GM23338 (cell line): Measurements from ENCODE around the gene TRMT61A. TPM values are rescaled to one million over a fixed set of nuclear protein-coding genes. Genes with fewer than 3 reads are reported as not detected.

ENCODE experiments used
- ATAC-seq: fragments of 200-7000 bp; cut with Tn5 transposase; 3 replicates; pipeline ENCODE4 v1.9.1; 2020
- DNase-seq: peaks from one replicate; pipeline ENCODE4 v3.0.0-alpha.2; 2015; ENCODE audit warnings: low spot score
- H2AFZ ChIP-seq: fragments of 200-600 bp; sonication (generic); 2 replicates; pipeline ENCODE4 v1.8.0; 2016; ENCODE audit warnings: antibody characterized with exemption, mild to moderate bottlenecking, moderate library complexity
- H3F3A ChIP-seq: fragments of 200-600 bp; sonication (generic); replicated peaks from 2 replicates; pipeline ENCODE4 v1.8.0; 2017; ENCODE audit warnings: antibody characterized with exemption, mixed run types, low read depth
- H3K27ac ChIP-seq: fragments of 200-600 bp; sonication (generic); 2 replicates; pipeline ENCODE4 v1.6.1; 2016; ENCODE audit warnings: low read depth
- H3K27me3 ChIP-seq: fragments of 200-600 bp; sonication (generic); 2 replicates; pipeline ENCODE4 v1.8.0; 2016; ENCODE audit warnings: mild to moderate bottlenecking, mixed run types, moderate library complexity; ENCODE audit not compliant: insufficient read depth
- H3K36me3 ChIP-seq: fragments of 200-600 bp; sonication (generic); 2 replicates; pipeline ENCODE4 v1.8.0; 2016; ENCODE audit warnings: mild to moderate bottlenecking; ENCODE audit not compliant: insufficient read depth
- H3K4me1 ChIP-seq: fragments of 200-600 bp; sonication (generic); 2 replicates; pipeline ENCODE4 v1.8.0; 2016; ENCODE audit warnings: mild to moderate bottlenecking, moderate library complexity; ENCODE audit not compliant: insufficient read depth
- H3K4me2 ChIP-seq: fragments of 200-600 bp; sonication (generic); 2 replicates; pipeline ENCODE4 v1.7.1; 2017; ENCODE audit warnings: mixed run types
- H3K4me3 ChIP-seq: fragments of 200-600 bp; sonication (generic); 2 replicates; pipeline ENCODE4 v1.6.1; 2016; ENCODE audit warnings: mixed run types
- H3K79me2 ChIP-seq: fragments of 200-600 bp; sonication (generic); replicated peaks from 2 replicates; pipeline ENCODE4 v1.8.0; 2017; ENCODE audit warnings: mild to moderate bottlenecking; ENCODE audit not compliant: insufficient read depth
- H3K9me2 ChIP-seq: fragments of 200-600 bp; sonication (generic); 2 replicates; pipeline ENCODE4 v1.8.0; 2017; ENCODE audit not compliant: insufficient read depth
- H4K20me1 ChIP-seq: fragments of 200-600 bp; sonication (generic); replicated peaks from 2 replicates; pipeline ENCODE4 v1.8.0; 2017; ENCODE audit warnings: mild to moderate bottlenecking; ENCODE audit not compliant: insufficient read depth
- H3K27ac Mint-ChIP-seq: 2 replicates; pipeline ENCODE4 v1.8.0; 2020; ENCODE audit warnings: inconsistent platforms, mild to moderate bottlenecking, moderate library complexity, mixed read lengths
- H3K27me3 Mint-ChIP-seq: 3 replicates; pipeline ENCODE4 v1.8.0; 2022; ENCODE audit warnings: low read depth, mild to moderate bottlenecking, moderate library complexity, mixed read lengths, inconsistent platforms; ENCODE audit not compliant: insufficient read depth, poor library complexity
- H3K36me3 Mint-ChIP-seq: 3 replicates; pipeline ENCODE4 v1.8.0; 2021; ENCODE audit warnings: low read depth, mild to moderate bottlenecking, inconsistent platforms, moderate library complexity, mixed read lengths
- H3K4me1 Mint-ChIP-seq: 3 replicates; pipeline ENCODE4 v1.8.0; 2020; ENCODE audit warnings: mild to moderate bottlenecking, inconsistent platforms, mixed read lengths
- H3K4me3 Mint-ChIP-seq: 3 replicates; pipeline ENCODE4 v1.8.0; 2021; ENCODE audit warnings: moderate library complexity, mild to moderate bottlenecking, inconsistent platforms, mixed read lengths
- H3K9me3 Mint-ChIP-seq: 3 replicates; pipeline ENCODE4 v1.8.0; 2020; ENCODE audit warnings: moderate library complexity, mild to moderate bottlenecking, inconsistent platforms, mixed read lengths
- CREB1 ChIP-seq: fragments of 250-450 bp; sonication (Bioruptor Pico); IDR thresholded peaks from 2 replicates; pipeline ENCODE4 v1.5.0; 2020; ENCODE audit warnings: low read depth, mild to moderate bottlenecking, moderate library complexity
- EZH2 ChIP-seq: fragments of 200-600 bp; sonication (generic); IDR thresholded peaks from one replicate; pipeline ENCODE4 v1.8.0; 2017; ENCODE audit warnings: antibody characterized with exemption, mild to moderate bottlenecking, low read depth; ENCODE audit not compliant: unreplicated experiment
- EZH2phosphoT487 ChIP-seq: fragments of 200-600 bp; sonication (generic); IDR thresholded peaks from one replicate; pipeline ENCODE4 v1.8.1; 2018; ENCODE audit warnings: antibody characterized with exemption; ENCODE audit not compliant: unreplicated experiment
- JUNB ChIP-seq: IDR thresholded peaks from one replicate; pipeline ENCODE4 v1.6.1; 2016; ENCODE audit warnings: antibody characterized with exemption; ENCODE audit not compliant: unreplicated experiment
- NANOG ChIP-seq: IDR thresholded peaks from 2 replicates; pipeline ENCODE4 v1.6.1; 2016; ENCODE audit warnings: antibody characterized with exemption, borderline replicate concordance
- POLR2AphosphoS5 ChIP-seq: IDR thresholded peaks from 2 replicates; pipeline ENCODE4 v1.6.1; 2016; ENCODE audit warnings: antibody characterized with exemption, low read depth
- STAT1 ChIP-seq: IDR thresholded peaks from one replicate; pipeline ENCODE4 v1.6.1; 2016; ENCODE audit warnings: antibody characterized with exemption; ENCODE audit not compliant: unreplicated experiment
- ZNF114 ChIP-seq: fragments of 250-450 bp; sonication (Bioruptor Pico); IDR thresholded peaks from 2 replicates; pipeline ENCODE4 v1.5.0; 2020; ENCODE audit warnings: mild to moderate bottlenecking, moderate library complexity
- ZNF331 ChIP-seq: fragments of 250-450 bp; sonication (Bioruptor Pico); IDR thresholded peaks from 2 replicates; pipeline ENCODE4 v1.5.0; 2020; ENCODE audit warnings: low read depth, mild to moderate bottlenecking, moderate library complexity
- polyA plus RNA-seq: library from polyadenylated mRNA; unstranded; fragments of >200 nt; fragmentation: Nextera tagmentation; extraction: Ambion mirVana; gene quantifications from 2 replicates; pipeline ENCODE4 v1.2.1, GENCODE V29; 2016
- total RNA-seq: library from RNA; depleted of rRNA; stranded (reverse); fragments of >200 nt; shearing (Covaris generic); gene quantifications from 2 replicates; pipeline ENCODE4 v1.2.3, GENCODE V29; 2014
- TF ChIP-seq, protein P1 (sequence below): IDR thresholded peaks from one replicate; pipeline ENCODE4 v1.6.1; 2018; ENCODE audit warnings: antibody characterized with exemption; ENCODE audit not compliant: unreplicated experiment
- TF ChIP-seq, protein P2 (sequence below): IDR thresholded peaks from 2 replicates; pipeline ENCODE4 v1.6.1; 2016; ENCODE audit warnings: antibody characterized with exemption
- TF ChIP-seq, protein P3 (sequence below), 2 experiments: fragments of 200-600 bp in 1 of 2; sonication (generic) in 1 of 2; conservative IDR thresholded peaks; 2 replicates each; pipeline versions ENCODE4 v1.5.1 to v1.6.1; 2016 to 2017; ENCODE audit warnings: antibody characterized with exemption in 2 of 2, low read depth in 2 of 2, mild to moderate bottlenecking in 2 of 2, moderate library complexity in 1 of 2
- TF ChIP-seq, protein P4 (sequence below): fragments of 250-450 bp; sonication (Bioruptor Pico); IDR thresholded peaks from 2 replicates; pipeline ENCODE4 v1.5.0; 2020; ENCODE audit warnings: mild to moderate bottlenecking, moderate library complexity

TRMT61A gene
- total and polyA plus RNA-seq, 2 experiments from 2014 or later, result 13.4 to 28.2 TPM

DNA sequence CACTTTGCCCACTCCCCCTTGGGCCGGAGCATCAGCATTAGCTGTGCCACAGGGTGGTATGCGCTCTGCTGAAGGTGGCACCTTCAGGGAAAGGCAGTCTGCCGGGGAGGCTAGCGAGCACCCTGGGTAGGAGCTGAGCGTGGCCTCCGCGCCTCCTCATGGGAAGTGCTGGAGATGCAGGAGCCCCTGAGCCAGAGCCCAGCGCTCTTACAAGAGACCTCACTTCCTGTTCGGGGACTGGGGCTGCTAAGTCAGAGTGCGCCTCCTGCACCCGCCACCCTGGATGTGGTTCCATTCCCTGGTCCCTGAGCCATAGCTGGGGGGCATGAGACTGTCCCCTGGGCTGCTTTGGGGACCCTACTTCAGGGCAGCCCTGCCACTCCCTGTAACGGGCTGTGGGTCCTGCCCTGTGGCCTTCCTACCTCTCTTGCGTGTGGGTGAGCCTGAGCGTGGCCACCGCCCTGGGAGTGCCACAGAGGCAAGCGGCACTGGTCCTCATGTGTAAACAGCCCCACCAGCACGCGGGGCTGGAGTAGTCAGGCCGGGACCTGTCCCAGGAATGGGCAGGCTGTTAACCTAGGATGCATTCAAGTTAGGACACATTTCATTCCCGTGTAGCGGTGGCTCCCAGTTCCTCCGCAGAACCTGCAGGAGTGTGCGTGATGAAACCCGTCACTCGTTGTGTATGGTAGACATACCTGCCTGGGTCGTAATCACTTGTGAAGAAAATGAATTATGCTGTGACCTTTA, 53.1 kb downstream of the TRMT61A start:
- peaks cover 24% of the 10 kb centered on the region for H3K36me3 Mint-ChIP-seq
- H3K4me3 ChIP-seq, result no peak overlapping the region
- no peaks in the 10 kb centered on the region for H3K9me3 Mint-ChIP-seq
- no peak overlapping the region for H3K4me3 Mint-ChIP-seq
- H3K4me1 Mint-ChIP-seq, result no peaks in the 10 kb centered on the region
- no peaks in the 10 kb centered on the region for H3K9me2 ChIP-seq
- H3K4me1 ChIP-seq, result no peaks in the 10 kb centered on the region
- ATAC-seq (peak; percentile 73), DNase-seq (peak; percentile 47)
- no peaks in the 10 kb centered on the region for H3K36me3 ChIP-seq
- H3K79me2 ChIP-seq, result peaks cover 11% of the 10 kb centered on the region; the same call in 1 of the 2 replicates
- no peaks in the 10 kb centered on the region; the same call in none of the 2 replicates for H4K20me1 ChIP-seq
- H3K27ac Mint-ChIP-seq, result no peak overlapping the region
- no peaks in the 10 kb centered on the region; the same call in none of the 2 replicates for H3F3A ChIP-seq
- H3K27me3 Mint-ChIP-seq, result no peaks in the 10 kb centered on the region
- no peak for TF ChIP-seq POLR2AphosphoS5
- TF ChIP-seq STAT1, result no peak
- TF ChIP-seq CREB1 (CRISPR knock-in tag), result no peak
- TF ChIP-seq ZNF114 (CRISPR knock-in tag), result no peak
- TF ChIP-seq, protein P1, sequence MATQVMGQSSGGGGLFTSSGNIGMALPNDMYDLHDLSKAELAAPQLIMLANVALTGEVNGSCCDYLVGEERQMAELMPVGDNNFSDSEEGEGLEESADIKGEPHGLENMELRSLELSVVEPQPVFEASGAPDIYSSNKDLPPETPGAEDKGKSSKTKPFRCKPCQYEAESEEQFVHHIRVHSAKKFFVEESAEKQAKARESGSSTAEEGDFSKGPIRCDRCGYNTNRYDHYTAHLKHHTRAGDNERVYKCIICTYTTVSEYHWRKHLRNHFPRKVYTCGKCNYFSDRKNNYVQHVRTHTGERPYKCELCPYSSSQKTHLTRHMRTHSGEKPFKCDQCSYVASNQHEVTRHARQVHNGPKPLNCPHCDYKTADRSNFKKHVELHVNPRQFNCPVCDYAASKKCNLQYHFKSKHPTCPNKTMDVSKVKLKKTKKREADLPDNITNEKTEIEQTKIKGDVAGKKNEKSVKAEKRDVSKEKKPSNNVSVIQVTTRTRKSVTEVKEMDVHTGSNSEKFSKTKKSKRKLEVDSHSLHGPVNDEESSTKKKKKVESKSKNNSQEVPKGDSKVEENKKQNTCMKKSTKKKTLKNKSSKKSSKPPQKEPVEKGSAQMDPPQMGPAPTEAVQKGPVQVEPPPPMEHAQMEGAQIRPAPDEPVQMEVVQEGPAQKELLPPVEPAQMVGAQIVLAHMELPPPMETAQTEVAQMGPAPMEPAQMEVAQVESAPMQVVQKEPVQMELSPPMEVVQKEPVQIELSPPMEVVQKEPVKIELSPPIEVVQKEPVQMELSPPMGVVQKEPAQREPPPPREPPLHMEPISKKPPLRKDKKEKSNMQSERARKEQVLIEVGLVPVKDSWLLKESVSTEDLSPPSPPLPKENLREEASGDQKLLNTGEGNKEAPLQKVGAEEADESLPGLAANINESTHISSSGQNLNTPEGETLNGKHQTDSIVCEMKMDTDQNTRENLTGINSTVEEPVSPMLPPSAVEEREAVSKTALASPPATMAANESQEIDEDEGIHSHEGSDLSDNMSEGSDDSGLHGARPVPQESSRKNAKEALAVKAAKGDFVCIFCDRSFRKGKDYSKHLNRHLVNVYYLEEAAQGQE, result no peak
- TF ChIP-seq, protein P2, sequence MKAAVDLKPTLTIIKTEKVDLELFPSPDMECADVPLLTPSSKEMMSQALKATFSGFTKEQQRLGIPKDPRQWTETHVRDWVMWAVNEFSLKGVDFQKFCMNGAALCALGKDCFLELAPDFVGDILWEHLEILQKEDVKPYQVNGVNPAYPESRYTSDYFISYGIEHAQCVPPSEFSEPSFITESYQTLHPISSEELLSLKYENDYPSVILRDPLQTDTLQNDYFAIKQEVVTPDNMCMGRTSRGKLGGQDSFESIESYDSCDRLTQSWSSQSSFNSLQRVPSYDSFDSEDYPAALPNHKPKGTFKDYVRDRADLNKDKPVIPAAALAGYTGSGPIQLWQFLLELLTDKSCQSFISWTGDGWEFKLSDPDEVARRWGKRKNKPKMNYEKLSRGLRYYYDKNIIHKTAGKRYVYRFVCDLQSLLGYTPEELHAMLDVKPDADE, result no peak
- no peak for TF ChIP-seq JUNB
- no peak for TF ChIP-seq ZNF331 (CRISPR knock-in tag)
- TF ChIP-seq NANOG, result no peak
- TF ChIP-seq, protein P3, sequence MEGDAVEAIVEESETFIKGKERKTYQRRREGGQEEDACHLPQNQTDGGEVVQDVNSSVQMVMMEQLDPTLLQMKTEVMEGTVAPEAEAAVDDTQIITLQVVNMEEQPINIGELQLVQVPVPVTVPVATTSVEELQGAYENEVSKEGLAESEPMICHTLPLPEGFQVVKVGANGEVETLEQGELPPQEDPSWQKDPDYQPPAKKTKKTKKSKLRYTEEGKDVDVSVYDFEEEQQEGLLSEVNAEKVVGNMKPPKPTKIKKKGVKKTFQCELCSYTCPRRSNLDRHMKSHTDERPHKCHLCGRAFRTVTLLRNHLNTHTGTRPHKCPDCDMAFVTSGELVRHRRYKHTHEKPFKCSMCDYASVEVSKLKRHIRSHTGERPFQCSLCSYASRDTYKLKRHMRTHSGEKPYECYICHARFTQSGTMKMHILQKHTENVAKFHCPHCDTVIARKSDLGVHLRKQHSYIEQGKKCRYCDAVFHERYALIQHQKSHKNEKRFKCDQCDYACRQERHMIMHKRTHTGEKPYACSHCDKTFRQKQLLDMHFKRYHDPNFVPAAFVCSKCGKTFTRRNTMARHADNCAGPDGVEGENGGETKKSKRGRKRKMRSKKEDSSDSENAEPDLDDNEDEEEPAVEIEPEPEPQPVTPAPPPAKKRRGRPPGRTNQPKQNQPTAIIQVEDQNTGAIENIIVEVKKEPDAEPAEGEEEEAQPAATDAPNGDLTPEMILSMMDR (conservative IDR thresholded peaks at IDR 0.05; ENCODE audit: low read depth in 2 of 2), result no peak
- TF ChIP-seq, protein P4, sequence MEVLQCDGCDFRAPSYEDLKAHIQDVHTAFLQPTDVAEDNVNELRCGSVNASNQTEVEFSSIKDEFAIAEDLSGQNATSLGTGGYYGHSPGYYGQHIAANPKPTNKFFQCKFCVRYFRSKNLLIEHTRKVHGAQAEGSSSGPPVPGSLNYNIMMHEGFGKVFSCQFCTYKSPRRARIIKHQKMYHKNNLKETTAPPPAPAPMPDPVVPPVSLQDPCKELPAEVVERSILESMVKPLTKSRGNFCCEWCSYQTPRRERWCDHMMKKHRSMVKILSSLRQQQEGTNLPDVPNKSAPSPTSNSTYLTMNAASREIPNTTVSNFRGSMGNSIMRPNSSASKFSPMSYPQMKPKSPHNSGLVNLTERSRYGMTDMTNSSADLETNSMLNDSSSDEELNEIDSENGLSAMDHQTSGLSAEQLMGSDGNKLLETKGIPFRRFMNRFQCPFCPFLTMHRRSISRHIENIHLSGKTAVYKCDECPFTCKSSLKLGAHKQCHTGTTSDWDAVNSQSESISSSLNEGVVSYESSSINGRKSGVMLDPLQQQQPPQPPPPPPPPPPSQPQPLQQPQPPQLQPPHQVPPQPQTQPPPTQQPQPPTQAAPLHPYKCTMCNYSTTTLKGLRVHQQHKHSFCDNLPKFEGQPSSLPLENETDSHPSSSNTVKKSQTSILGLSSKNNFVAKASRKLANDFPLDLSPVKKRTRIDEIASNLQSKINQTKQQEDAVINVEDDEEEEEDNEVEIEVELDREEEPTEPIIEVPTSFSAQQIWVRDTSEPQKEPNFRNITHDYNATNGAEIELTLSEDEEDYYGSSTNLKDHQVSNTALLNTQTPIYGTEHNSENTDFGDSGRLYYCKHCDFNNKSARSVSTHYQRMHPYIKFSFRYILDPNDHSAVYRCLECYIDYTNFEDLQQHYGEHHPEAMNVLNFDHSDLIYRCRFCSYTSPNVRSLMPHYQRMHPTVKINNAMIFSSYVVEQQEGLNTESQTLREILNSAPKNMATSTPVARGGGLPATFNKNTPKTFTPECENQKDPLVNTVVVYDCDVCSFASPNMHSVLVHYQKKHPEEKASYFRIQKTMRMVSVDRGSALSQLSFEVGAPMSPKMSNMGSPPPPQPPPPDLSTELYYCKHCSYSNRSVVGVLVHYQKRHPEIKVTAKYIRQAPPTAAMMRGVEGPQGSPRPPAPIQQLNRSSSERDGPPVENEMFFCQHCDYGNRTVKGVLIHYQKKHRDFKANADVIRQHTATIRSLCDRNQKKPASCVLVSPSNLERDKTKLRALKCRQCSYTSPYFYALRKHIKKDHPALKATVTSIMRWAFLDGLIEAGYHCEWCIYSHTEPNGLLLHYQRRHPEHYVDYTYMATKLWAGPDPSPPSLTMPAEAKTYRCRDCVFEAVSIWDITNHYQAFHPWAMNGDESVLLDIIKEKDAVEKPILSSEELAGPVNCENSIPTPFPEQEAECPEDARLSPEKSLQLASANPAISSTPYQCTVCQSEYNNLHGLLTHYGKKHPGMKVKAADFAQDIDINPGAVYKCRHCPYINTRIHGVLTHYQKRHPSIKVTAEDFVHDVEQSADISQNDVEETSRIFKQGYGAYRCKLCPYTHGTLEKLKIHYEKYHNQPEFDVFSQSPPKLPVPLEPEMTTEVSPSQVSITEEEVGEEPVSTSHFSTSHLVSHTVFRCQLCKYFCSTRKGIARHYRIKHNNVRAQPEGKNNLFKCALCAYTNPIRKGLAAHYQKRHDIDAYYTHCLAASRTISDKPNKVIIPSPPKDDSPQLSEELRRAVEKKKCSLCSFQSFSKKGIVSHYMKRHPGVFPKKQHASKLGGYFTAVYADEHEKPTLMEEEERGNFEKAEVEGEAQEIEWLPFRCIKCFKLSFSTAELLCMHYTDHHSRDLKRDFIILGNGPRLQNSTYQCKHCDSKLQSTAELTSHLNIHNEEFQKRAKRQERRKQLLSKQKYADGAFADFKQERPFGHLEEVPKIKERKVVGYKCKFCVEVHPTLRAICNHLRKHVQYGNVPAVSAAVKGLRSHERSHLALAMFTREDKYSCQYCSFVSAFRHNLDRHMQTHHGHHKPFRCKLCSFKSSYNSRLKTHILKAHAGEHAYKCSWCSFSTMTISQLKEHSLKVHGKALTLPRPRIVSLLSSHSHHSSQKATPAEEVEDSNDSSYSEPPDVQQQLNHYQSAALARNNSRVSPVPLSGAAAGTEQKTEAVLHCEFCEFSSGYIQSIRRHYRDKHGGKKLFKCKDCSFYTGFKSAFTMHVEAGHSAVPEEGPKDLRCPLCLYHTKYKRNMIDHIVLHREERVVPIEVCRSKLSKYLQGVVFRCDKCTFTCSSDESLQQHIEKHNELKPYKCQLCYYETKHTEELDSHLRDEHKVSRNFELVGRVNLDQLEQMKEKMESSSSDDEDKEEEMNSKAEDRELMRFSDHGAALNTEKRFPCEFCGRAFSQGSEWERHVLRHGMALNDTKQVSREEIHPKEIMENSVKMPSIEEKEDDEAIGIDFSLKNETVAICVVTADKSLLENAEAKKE (CRISPR knock-in tag), result no peak
- TF ChIP-seq EZH2, result no peak
- no peak for TF ChIP-seq EZH2phosphoT487
- H2AFZ ChIP-seq, result no peak overlapping the region
- H3K27ac ChIP-seq, result no peak overlapping the region
- H3K27me3 ChIP-seq, result no peaks in the 10 kb centered on the region
- H3K4me2 ChIP-seq, result no peak overlapping the region
